K562 (cell line): ENCODE measurements around the gene MRRF. TPM values are rescaled to one million over a fixed set of nuclear protein-coding genes. Genes with fewer than 3 reads are reported as not detected.

ENCODE experiments used
- BHLHE40 ChIP-seq: IDR thresholded peaks from 2 replicates; pipeline ENCODE4 v1.6.1; 2011; ENCODE audit warnings: low read length, improper control_type of control experiment
- ELF1 ChIP-seq: fragments of 200-800 bp; sonication (Bioruptor generic); IDR thresholded peaks from 2 replicates; pipeline ENCODE4 v1.6.1; 2016; ENCODE audit warnings: missing genetic modification characterization, missing compliant biosample characterization
- ELF4 ChIP-seq: fragments of 450-650 bp; formaldehyde crosslinking; IDR thresholded peaks from 2 replicates; pipeline ENCODE4 v1.4.0; 2022; ENCODE audit warnings: missing genetic modification characterization
- ETS2 ChIP-seq: IDR thresholded peaks from 2 replicates; pipeline ENCODE4 v1.6.1; 2016; ENCODE audit warnings: borderline replicate concordance, missing genetic modification characterization, mild to moderate bottlenecking, moderate library complexity, missing compliant biosample characterization; ENCODE audit not compliant: poor library complexity, severe bottlenecking
- MTA2 ChIP-seq: fragments of 450-650 bp; IDR thresholded peaks from 2 replicates; pipeline ENCODE4 v1.6.1; 2016; ENCODE audit warnings: low read depth
- PBX2 ChIP-seq, 2 experiments: IDR thresholded peaks in 1 of 2; conservative IDR thresholded peaks in 1 of 2; 2 replicates each; pipeline ENCODE4 v1.6.1; 2016; ENCODE audit warnings: low read depth in 2 of 2, mild to moderate bottlenecking in 1 of 2, missing compliant biosample characterization in 1 of 2, missing genetic modification characterization in 1 of 2, moderate library complexity in 1 of 2
- PHF20 ChIP-seq: fragments of 450-650 bp; IDR thresholded peaks from 2 replicates; pipeline ENCODE4 v1.6.1; 2018; ENCODE audit not compliant: partially characterized antibody
- SIX5 ChIP-seq, 2 experiments: IDR thresholded peaks; 2 replicates each; pipeline ENCODE4 v1.6.1; 2011; ENCODE audit warnings: low read length in 2 of 2, borderline replicate concordance in 1 of 2, low read depth in 1 of 2, mild to moderate bottlenecking in 1 of 2, moderate library complexity in 1 of 2; ENCODE audit not compliant: insufficient read depth in 1 of 2
- TEAD4 ChIP-seq, 2 experiments: sonication (generic) in 1 of 2; formaldehyde crosslinking in 1 of 2; IDR thresholded peaks; 2 replicates each; pipeline versions ENCODE4 v1.6.1 to v1.8.0; 2012 to 2022; ENCODE audit warnings: borderline replicate concordance in 1 of 2, inconsistent platforms in 1 of 2, low read length in 1 of 2, mild to moderate bottlenecking in 1 of 2, missing genetic modification reagents in 1 of 2
- ZC3H4 ChIP-seq: sonication (generic); formaldehyde crosslinking; IDR thresholded peaks from 2 replicates; pipeline ENCODE4 v1.9.0; 2021; ENCODE audit warnings: missing genetic modification reagents, borderline replicate concordance
- ZNF764 ChIP-seq: fragments of 250-450 bp; sonication (Bioruptor Pico); IDR thresholded peaks from 2 replicates; pipeline ENCODE4 v1.4.0; 2020; ENCODE audit warnings: low read depth, mild to moderate bottlenecking, moderate library complexity
- polyA plus RNA-seq, 8 experiments: library from polyadenylated mRNA; depleted of rRNA in 4 of 8; stranded (reverse) in 5 of 8; unstranded in 3 of 8; fragments of >200 nt; fragmentation: Nextera tagmentation in 2 of 8; fragmentation: Illumina TruSeq in 1 of 8; extraction: Ambion mirVana in 2 of 8; extraction: Trizol in 1 of 8; gene quantifications; 2 replicates each; pipeline versions ENCODE4 v1.2.1 to v1.2.3, GENCODE V29; 2011 to 2014; ENCODE audit warnings: inconsistent platforms in 1 of 8, missing spikeins in 1 of 8
- total RNA-seq, 7 experiments: library from RNA; depleted of rRNA in 6 of 7; stranded (reverse); fragments of >200 nt in 6 of 7; fragmentation: Illumina TruSeq in 2 of 7; extraction: Trizol in 2 of 7; gene quantifications; 2 replicates each; pipeline versions ENCODE4 v1.2.1 to v1.2.3, GENCODE V29; 2011 to 2021; ENCODE audit warnings: low replicate concordance in 1 of 7
- TF ChIP-seq, protein P1 (sequence below): fragments of 250-450 bp; sonication (Bioruptor Pico); IDR thresholded peaks from 2 replicates; pipeline ENCODE4 v1.5.0; 2021; ENCODE audit warnings: mild to moderate bottlenecking, moderate library complexity

Gene MRRF
- total and polyA plus RNA-seq, 9 of the 15 experiments (the other 6 are each of a cell fraction or from before 2014, with no cell fraction given), result 55.0 to 105 (median 81.2) TPM

GRCh38 chr9:122265149-122265915, 650 bp downstream of the MRRF start (continued):
- TF ChIP-seq BHLHE40 (peak; percentile 90), MTA2 (no peak), ETS2 (tag) (no peak), PHF20 (peak; percentile 30), PBX2 (CRISPR knock-in tag; IDR thresholded peaks at IDR 0.05; ENCODE audit: low read depth) (no peak), PBX2 (tag; conservative IDR thresholded peaks at IDR 0.05; ENCODE audit: low read depth) (no peak), TEAD4 (IDR thresholded peaks at IDR 0.05; ENCODE audit: low read length) (no peak), TEAD4 (CRISPR knock-in tag; IDR thresholded peaks at IDR 0.05; ENCODE audit: borderline replicate concordance) (no peak), ZC3H4 (CRISPR knock-in tag) (no peak), ZNF764 (CRISPR knock-in tag) (no peak), ELF1 (tag) (peak; percentile 55), SIX5 (IDR thresholded peaks at IDR 0.05; ENCODE audit: borderline replicate concordance in 1 of 2, insufficient read depth in 1 of 2, low read depth in 1 of 2, low read length in 2 of 2) (no peak), ELF4 (CRISPR knock-in tag) (no peak)
- TF ChIP-seq, protein P1, sequence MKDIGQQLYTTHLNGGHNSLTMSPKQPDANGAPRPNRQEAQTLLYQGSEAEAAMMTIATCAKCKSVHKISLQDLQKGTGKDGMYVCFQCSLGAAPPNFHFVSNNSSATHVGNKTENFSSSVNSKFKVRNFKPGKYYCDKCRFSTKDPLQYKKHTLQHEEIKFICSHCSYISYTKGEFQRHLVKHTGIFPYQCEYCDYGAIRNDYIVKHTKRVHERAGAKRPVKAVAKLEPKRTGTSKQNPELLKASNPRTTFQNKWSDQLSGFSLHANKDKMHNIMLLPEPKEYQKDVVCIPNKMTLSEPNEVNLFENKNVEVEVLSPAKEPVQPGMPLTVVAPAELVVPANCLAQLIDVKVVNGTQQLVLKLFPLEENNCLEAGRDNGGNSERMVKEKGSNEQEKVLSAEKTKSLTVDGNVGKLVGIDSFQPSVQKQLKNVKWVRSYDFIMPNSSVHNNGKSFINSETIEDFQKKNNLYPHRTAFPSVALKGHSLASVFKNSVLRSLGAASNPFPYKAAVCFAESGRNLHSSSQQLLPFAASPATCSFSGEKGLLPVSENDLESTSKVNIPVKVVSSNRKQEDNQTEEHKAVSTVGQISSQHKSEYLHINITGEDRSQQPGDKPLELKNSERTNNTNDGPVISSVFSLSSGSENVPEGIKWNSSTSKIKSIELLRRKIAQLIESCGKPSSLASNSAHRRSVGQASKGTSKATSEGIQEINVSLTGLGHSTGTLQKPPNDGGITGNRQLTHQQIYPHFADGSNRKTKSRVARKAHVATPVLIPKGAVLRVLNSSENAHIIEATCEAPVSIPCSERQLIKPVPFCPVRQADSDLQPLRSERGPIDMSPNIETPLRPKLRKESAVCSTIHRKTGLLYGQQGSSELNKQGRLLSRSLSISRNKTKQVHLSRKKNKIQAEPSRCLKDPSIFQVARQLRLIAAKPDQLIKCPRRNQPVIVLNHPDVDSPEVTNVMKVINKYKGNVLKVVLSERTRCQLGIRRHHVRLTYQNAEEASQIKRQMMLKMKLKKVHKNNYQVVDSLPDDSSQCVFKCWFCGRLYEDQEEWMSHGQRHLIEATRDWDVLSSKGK (CRISPR knock-in tag), result no peak
